ENCODE measurements around the gene RTN1. TPM values are rescaled to one million over a fixed set of nuclear protein-coding genes. Genes with fewer than 3 reads are reported as not detected.
A peak's percentile ranks its signal among the peaks of the same experiment; 100 is the strongest.

RTN1 gene
- polyA plus RNA-seq, 6 donors from 2014 or later = 0.09 to 0.77 (median 0.17) TPM; not detected in 3

DNA sequence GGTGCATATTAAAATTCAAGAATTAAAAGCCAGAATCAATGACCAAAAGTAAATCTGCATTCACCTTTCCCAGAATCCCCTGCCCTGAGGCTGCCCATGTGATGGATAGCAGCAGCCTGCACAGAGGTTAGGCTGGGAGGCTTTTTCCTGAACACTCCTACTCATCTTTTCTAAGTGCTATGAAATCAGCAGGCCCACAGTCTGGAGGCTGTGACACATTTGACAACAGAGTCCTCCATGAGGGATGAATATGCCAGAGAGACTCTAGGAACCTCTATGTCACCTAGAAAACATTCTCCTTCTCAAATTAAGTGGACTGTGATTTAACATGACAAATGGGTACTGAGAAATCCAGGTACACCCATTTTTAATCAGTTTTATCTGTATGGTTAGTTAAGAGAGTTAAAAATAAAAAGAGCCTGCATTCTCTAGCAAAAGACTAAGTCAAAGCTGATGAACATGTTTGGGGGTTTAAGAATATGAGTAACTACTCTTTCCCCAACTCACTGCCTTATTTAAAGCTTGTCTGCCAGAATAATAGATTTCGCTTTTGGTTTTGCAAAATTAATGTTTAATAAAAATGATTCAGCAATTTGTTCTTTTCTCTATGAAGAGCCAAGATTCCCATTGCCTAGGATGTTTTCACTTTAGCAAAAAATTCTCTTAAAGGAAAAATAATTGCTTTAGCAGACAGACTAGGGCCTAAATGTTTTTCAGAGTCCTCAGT, 115.0 kb downstream of the RTN1 start:
- Mint-ChIP-seq H3K4me3 (no peak overlapping the region), H3K27me3 (peaks cover 0 to 14% (median 6%) of the 10 kb centered on the region in 3 donors), H3K4me1 (no peaks in the 10 kb centered on the region), H3K36me3 (no peaks in the 10 kb centered on the region), H3K9me3 (peaks cover 0 to 11% (median 6%) of the 10 kb centered on the region in 7 donors), H3K27ac (no peak overlapping the region)
- ATAC-seq (ENCODE audit: low read depth in 2 of 2) = no peak
- no peak for DNase-seq

DNA sequence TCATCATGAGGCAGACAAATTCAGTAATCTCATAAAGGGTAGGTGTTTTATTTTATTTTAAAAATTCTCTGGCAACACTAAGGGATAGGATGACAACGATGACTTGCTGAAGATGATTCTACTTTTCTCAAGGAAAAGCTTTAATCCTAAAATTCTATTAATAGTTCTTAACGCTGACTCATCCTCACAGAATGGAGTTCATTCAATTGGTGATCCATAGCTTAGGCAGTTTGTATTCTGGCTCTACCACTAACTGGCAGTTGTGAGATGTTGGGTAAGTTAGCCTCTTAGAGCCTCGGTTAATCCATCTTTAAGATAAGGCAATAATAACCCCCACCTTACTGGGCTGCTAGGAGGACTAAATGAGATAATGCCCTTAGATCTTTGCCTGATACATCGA, 116.3 kb downstream of the RTN1 start:
- H3K4me3 Mint-ChIP-seq = no peak overlapping the region
- no peak for ATAC-seq (ENCODE audit: low read depth in 2 of 2)
- no peaks in the 10 kb centered on the region for H3K36me3 Mint-ChIP-seq
- peaks cover 0 to 11% (median 2%) of the 10 kb centered on the region in 7 donors for H3K9me3 Mint-ChIP-seq
- H3K27me3 Mint-ChIP-seq = peaks cover 0 to 14% (median 6%) of the 10 kb centered on the region in 3 donors
- no peak for DNase-seq
- H3K27ac Mint-ChIP-seq = no peak overlapping the region
- H3K4me1 Mint-ChIP-seq = no peaks in the 10 kb centered on the region

GRCh38 chr14:59753512-59753911, 117.1 kb downstream of the RTN1 start:
- Mint-ChIP-seq H3K36me3 (no peaks in the 10 kb centered on the region), H3K9me3 (peaks cover 0 to 13% (median 2%) of the 10 kb centered on the region in 7 donors), H3K27me3 (peaks cover 0 to 10% (median 6%) of the 10 kb centered on the region in 3 donors), H3K4me3 (no peak overlapping the region), H3K27ac (no peak overlapping the region), H3K4me1 (no peaks in the 10 kb centered on the region)
- DNase-seq = no peak
- ATAC-seq (ENCODE audit: low read depth in 2 of 2) = no peak

DNA sequence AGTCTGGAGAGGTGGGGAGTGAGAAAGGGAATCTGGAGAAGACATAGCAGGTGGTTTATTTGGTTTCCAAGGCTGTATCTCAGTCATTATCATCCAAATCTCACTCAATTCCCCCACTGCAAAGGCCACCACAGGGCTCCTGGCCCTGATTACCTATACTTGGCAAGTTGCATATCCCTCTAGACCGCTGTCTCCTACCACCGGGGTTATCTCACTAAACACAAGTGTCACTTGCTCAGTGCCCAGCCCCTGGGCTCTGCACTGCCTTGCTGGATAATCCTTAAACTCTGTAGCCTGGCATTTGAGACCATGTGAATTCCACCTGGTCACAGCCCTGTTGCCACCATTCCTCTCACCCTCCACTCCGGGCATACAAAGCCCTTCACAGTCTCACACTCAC, 119.0 kb downstream of the RTN1 start:
- peaks cover 0 to 6% (median 0%) of the 10 kb centered on the region in 3 donors for H3K27me3 Mint-ChIP-seq
- H3K27ac Mint-ChIP-seq = no peak overlapping the region
- no peaks in the 10 kb centered on the region for H3K36me3 Mint-ChIP-seq
- H3K4me3 Mint-ChIP-seq = no peak overlapping the region
- DNase-seq (no peak), ATAC-seq (ENCODE audit: low read depth in 2 of 2) (no peak)
- H3K4me1 Mint-ChIP-seq = no peaks in the 10 kb centered on the region
- peaks cover 0 to 9% (median 0%) of the 10 kb centered on the region in 7 donors for H3K9me3 Mint-ChIP-seq

GRCh38 chr14:59739794-59740193, 130.8 kb downstream of the RTN1 start:
- no peak overlapping the region for H3K27ac Mint-ChIP-seq
- H3K4me3 Mint-ChIP-seq = no peak overlapping the region
- H3K4me1 Mint-ChIP-seq = no peaks in the 10 kb centered on the region
- DNase-seq = no peak
- H3K36me3 Mint-ChIP-seq = peaks cover 1 to 7% of the 10 kb centered on the region in 2 donors
- H3K9me3 Mint-ChIP-seq = peaks cover 12 to 36% (median 18%) of the 10 kb centered on the region in 7 donors
- peaks cover 0 to 6% (median 3%) of the 10 kb centered on the region in 3 donors for H3K27me3 Mint-ChIP-seq
- no peak for ATAC-seq (ENCODE audit: low read depth in 2 of 2)

GRCh38 chr14:59728304-59728703, 142.3 kb downstream of the RTN1 start:
- Mint-ChIP-seq H3K9me3 (peaks cover 0 to 6% (median 2%) of the 10 kb centered on the region in 7 donors), H3K4me1 (no peaks in the 10 kb centered on the region), H3K36me3 (no peaks in the 10 kb centered on the region), H3K27me3 (peaks cover 0 to 8% (median 0%) of the 10 kb centered on the region in 3 donors), H3K27ac (no peak overlapping the region), H3K4me3 (peak overlapping the region in 1 of 8 donors; percentile 17)
- DNase-seq (no peak), ATAC-seq (ENCODE audit: low read depth in 2 of 2) (no peak)

- Mint-ChIP-seq H3K4me3 (no peak overlapping the region), H3K4me1 (no peaks in the 10 kb centered on the region), H3K27me3 (peaks cover 0 to 7% (median 0%) of the 10 kb centered on the region in 3 donors), H3K36me3 (no peaks in the 10 kb centered on the region), H3K9me3 (peaks cover 0 to 6% (median under 1%) of the 10 kb centered on the region in 7 donors), H3K27ac (no peak overlapping the region)
- DNase-seq = no peak
- no peak for ATAC-seq (ENCODE audit: low read depth in 2 of 2)
Measured at GRCh38 chr14:59727073-59727661, 143.4 kb downstream of the RTN1 start.

- Mint-ChIP-seq H3K4me3 (no peak overlapping the region), H3K36me3 (no peaks in the 10 kb centered on the region), H3K27ac (no peak overlapping the region), H3K4me1 (no peaks in the 10 kb centered on the region), H3K27me3 (peaks cover 0 to 8% (median 0%) of the 10 kb centered on the region in 3 donors), H3K9me3 (no peaks in the 10 kb centered on the region)
- ATAC-seq (ENCODE audit: low read depth in 2 of 2) = no peak
- DNase-seq = no peak
Measured at GRCh38 chr14:59711080-59711479, 159.5 kb downstream of the RTN1 start.

DNA sequence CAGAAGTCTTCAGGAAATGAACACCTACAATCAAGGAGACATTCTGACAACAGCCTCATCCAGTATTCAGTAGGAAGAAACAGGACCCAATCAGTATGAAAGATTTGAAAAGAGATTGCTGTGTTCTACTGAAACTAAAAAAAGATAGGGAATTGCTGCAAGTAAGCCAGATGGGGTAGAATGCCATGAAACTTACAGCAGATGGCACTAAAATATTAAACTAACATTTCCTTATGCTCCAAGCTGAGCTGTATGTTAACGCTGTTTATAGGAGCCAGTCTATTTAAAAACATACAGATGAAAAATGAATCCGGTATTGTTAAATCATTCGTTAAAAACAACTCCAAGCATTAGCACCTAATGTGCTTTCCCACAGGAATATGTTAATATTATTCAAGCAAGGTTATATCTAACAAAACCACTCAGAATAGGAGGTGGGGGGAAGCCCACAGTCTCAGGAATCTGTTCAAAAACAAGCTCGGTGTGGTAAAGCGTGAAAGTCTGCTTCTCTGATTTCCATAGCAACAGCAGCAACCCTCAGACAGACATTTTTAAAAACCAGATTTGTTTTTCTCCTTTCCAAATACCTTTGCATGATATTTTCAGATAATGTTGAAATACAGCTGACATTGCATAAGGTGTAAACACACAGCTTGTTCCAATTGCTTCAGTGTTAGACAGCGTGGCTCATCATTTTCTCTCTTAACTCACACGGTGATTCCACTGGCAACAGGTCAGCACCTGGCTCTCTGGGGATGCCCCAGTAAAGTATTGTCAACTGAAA, 162.6 kb downstream of the RTN1 start:
- Mint-ChIP-seq H3K9me3 (peaks cover 0 to 3% (median 0%) of the 10 kb centered on the region in 7 donors), H3K36me3 (no peaks in the 10 kb centered on the region), H3K27ac (no peak overlapping the region), H3K4me1 (no peaks in the 10 kb centered on the region), H3K4me3 (no peak overlapping the region), H3K27me3 (no peaks in the 10 kb centered on the region)
- DNase-seq (no peak), ATAC-seq (ENCODE audit: low read depth in 2 of 2) (no peak)

GRCh38 chr14:59705866-59706265, 164.7 kb downstream of the RTN1 start:
- DNase-seq (no peak), ATAC-seq (ENCODE audit: low read depth in 2 of 2) (no peak)
- Mint-ChIP-seq H3K9me3 (peaks cover 0 to 16% (median 5%) of the 10 kb centered on the region in 7 donors), H3K4me1 (no peaks in the 10 kb centered on the region), H3K4me3 (no peak overlapping the region), H3K36me3 (no peaks in the 10 kb centered on the region), H3K27ac (no peak overlapping the region), H3K27me3 (no peaks in the 10 kb centered on the region)

GRCh38 chr14:59705245-59705644, 165.3 kb downstream of the RTN1 start:
- Mint-ChIP-seq H3K27ac (no peak overlapping the region), H3K9me3 (peaks cover 0 to 22% (median 5%) of the 10 kb centered on the region in 7 donors), H3K4me1 (no peaks in the 10 kb centered on the region), H3K27me3 (no peaks in the 10 kb centered on the region), H3K36me3 (no peaks in the 10 kb centered on the region), H3K4me3 (no peak overlapping the region)
- DNase-seq = no peak
- no peak for ATAC-seq (ENCODE audit: low read depth in 2 of 2)

GRCh38 chr14:59704054-59704645, 166.4 kb downstream of the RTN1 start:
- no peak overlapping the region for H3K27ac Mint-ChIP-seq
- ATAC-seq (ENCODE audit: low read depth in 2 of 2) (no peak), DNase-seq (no peak)
- H3K27me3 Mint-ChIP-seq = no peaks in the 10 kb centered on the region
- no peak overlapping the region for H3K4me3 Mint-ChIP-seq
- H3K9me3 Mint-ChIP-seq = peaks cover 0 to 30% (median 5%) of the 10 kb centered on the region in 7 donors
- H3K4me1 Mint-ChIP-seq = no peaks in the 10 kb centered on the region
- no peaks in the 10 kb centered on the region for H3K36me3 Mint-ChIP-seq

DNA sequence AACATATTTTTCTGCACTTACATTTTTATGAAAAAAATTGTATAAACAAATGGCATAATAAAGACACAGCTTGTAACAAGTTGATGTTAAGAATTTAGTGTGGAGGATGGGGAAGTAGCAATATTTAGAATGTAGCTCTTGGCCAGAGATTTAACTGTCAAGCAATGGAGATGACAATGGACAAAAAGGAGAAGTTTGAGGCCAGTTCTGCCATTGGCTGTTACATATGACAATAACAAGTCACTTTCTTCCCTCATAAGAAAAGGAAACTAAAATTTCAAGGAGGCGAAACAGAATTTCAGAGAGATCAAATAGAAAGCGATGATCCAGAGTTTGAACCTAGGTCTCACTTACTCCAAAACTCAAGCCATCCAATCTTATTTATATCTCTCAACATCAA, 171.1 kb downstream of the RTN1 start:
- ATAC-seq (ENCODE audit: low read depth in 2 of 2) (no peak), DNase-seq (no peak)
- H3K27me3 Mint-ChIP-seq = peaks cover 0 to 4% (median 0%) of the 10 kb centered on the region in 3 donors
- no peaks in the 10 kb centered on the region for H3K36me3 Mint-ChIP-seq
- no peak overlapping the region for H3K4me3 Mint-ChIP-seq
- no peak overlapping the region for H3K27ac Mint-ChIP-seq
- peaks cover 0 to 30% (median 5%) of the 10 kb centered on the region in 7 donors for H3K9me3 Mint-ChIP-seq
- no peaks in the 10 kb centered on the region for H3K4me1 Mint-ChIP-seq
